ENCODE measurements around the gene RABGEF1.

The RABGEF1 gene

GRCh38 chr7:66860767-66861166 lies 120.2 kb downstream of the RABGEF1 start:
- DNase-seq: no peak
